HEK293T (cell line): ENCODE results near the gene ZNF786.
A peak's percentile ranks its signal among the peaks of the same experiment; 100 is the strongest.

Source experiments
- CTCF ChIA-PET: fragments of 350-600 bp; formaldehyde crosslinking; extraction: SDS; loops from one replicate; lab custom pipeline; 2021; ENCODE audit warnings: antibody characterized with exemption, inconsistent platforms; lab: Yijun Ruan, JAX
- POLR2A ChIA-PET: fragments of 350-600 bp; formaldehyde crosslinking; extraction: SDS; loops from one replicate; lab custom pipeline; 2020; ENCODE audit warnings: antibody characterized with exemption, inconsistent platforms; lab: Yijun Ruan, JAX
- DNase-seq: peaks from one replicate; pipeline ENCODE4 v3.0.0; 2012; ENCODE audit warnings: mixed read lengths; ENCODE audit errors: extremely low spot score
- ARNT ChIP-seq: fragments of 450-650 bp; IDR thresholded peaks from 2 replicates; pipeline ENCODE4 v1.6.1; 2017; ENCODE audit warnings: mild to moderate bottlenecking
- BHLHE40 ChIP-seq: fragments of 450-650 bp; IDR thresholded peaks from 2 replicates; pipeline ENCODE4 v1.6.1; 2016; ENCODE audit warnings: mild to moderate bottlenecking, moderate library complexity, borderline replicate concordance
- CTBP1 ChIP-seq: fragments of 450-650 bp; IDR thresholded peaks from 2 replicates; pipeline ENCODE4 v1.6.1; 2016; ENCODE audit warnings: borderline replicate concordance
- ELF4 ChIP-seq: fragments of 450-650 bp; IDR thresholded peaks from 2 replicates; pipeline ENCODE4 v1.6.1; 2017; ENCODE audit warnings: antibody characterized with exemption
- FOXA1 ChIP-seq: fragments of 450-650 bp; IDR thresholded peaks from 2 replicates; pipeline ENCODE4 v1.6.1; 2016; ENCODE audit warnings: mild to moderate bottlenecking
- FOXK2 ChIP-seq: fragments of 450-650 bp; IDR thresholded peaks from 2 replicates; pipeline ENCODE4 v1.6.1; 2016; ENCODE audit warnings: mild to moderate bottlenecking
- FOXM1 ChIP-seq: fragments of 450-650 bp; IDR thresholded peaks from 2 replicates; pipeline ENCODE4 v1.6.1; 2017; ENCODE audit warnings: mild to moderate bottlenecking, borderline replicate concordance
- HDGF ChIP-seq: fragments of 450-650 bp; IDR thresholded peaks from 2 replicates; pipeline ENCODE4 v1.6.1; 2017; ENCODE audit warnings: antibody characterized with exemption, borderline replicate concordance
- L3MBTL2 ChIP-seq: fragments of 450-650 bp; conservative IDR thresholded peaks from 2 replicates; pipeline ENCODE4 v1.6.1; 2016; ENCODE audit warnings: mild to moderate bottlenecking
- LEF1 ChIP-seq: fragments of 450-650 bp; IDR thresholded peaks from 2 replicates; pipeline ENCODE4 v1.6.1; 2017; ENCODE audit warnings: mild to moderate bottlenecking, borderline replicate concordance
- NFRKB ChIP-seq: fragments of 450-650 bp; IDR thresholded peaks from 2 replicates; pipeline ENCODE4 v1.6.1; 2016; ENCODE audit warnings: mild to moderate bottlenecking, moderate library complexity
- PKNOX1 ChIP-seq: fragments of 450-650 bp; IDR thresholded peaks from 2 replicates; pipeline ENCODE4 v1.6.1; 2016
- SP1 ChIP-seq: fragments of 450-650 bp; IDR thresholded peaks from 2 replicates; pipeline ENCODE4 v1.6.1; 2017
- SUZ12 ChIP-seq: fragments of 450-650 bp; IDR thresholded peaks from 2 replicates; pipeline ENCODE4 v1.6.1; 2016; ENCODE audit warnings: mild to moderate bottlenecking
- TARDBP ChIP-seq: fragments of 450-650 bp; IDR thresholded peaks from 2 replicates; pipeline ENCODE4 v1.6.1; 2016
- ZNF384 ChIP-seq: fragments of 450-650 bp; IDR thresholded peaks from 2 replicates; pipeline ENCODE4 v1.6.1; 2016

Gene ZNF786

GRCh38 chr7:149090397-149091195, at the start of gene ZNF786:
TSS of gene ZNF786 (minus strand) at chr7:149090718. CDS start at chr7:149090640, 78 bp downstream.
- POLR2A ChIA-PET: interaction anchor here (1.0 kb wide), 1 partner anchor 35 kb away, joined by 5 read pairs; the partner anchor contains the start of gene ZNF425
- TF ChIP-seq HDGF (no peak), L3MBTL2 (peak; percentile 49)
- CTCF ChIA-PET: no interaction called here
- DNase-seq: peak; percentile 97

GRCh38 chr7:149136118-149136517, 45.6 kb upstream of the ZNF786 start:
- TF ChIP-seq HDGF: no peak
- CTCF ChIA-PET: interaction anchor here (1.0 to 3.3 kb wide), 2 partner anchors 10 kb away, joined by 3 to 18 read pairs; partner anchors contain the start of genes ZNF398 and ZNF425
- POLR2A ChIA-PET: interaction anchor here (0.9 to 1.3 kb wide), 3 partner anchors 10 to 59 kb away, joined by 3 to 5 read pairs (median 3); partner anchors contain the start of gene ZNF282

GRCh38 chr7:149133028-149133710, 42.7 kb upstream of the ZNF786 start:
- POLR2A ChIA-PET: interaction anchor here (0.7 to 1.0 kb wide), 2 partner anchors 13 to 14 kb away, joined by 3 to 4 read pairs; partner anchors contain the start of gene ZNF398
- no peak for DNase-seq
- CTCF ChIA-PET: interaction anchor here (0.7 to 1.4 kb wide), 2 partner anchors 14 to 335 kb away, joined by 3 to 7 read pairs; partner anchors contain the start of gene ZNF398
- no peak for TF ChIP-seq HDGF
- TF ChIP-seq PKNOX1: no peak
- TF ChIP-seq FOXK2: no peak
- TF ChIP-seq SP1: no peak
- no peak for TF ChIP-seq ARNT
- no peak for TF ChIP-seq ZNF384
- TF ChIP-seq TARDBP: no peak
- no peak for TF ChIP-seq NFRKB
- no peak for TF ChIP-seq SUZ12
- TF ChIP-seq FOXA1: no peak
- no peak for TF ChIP-seq CTBP1
- TF ChIP-seq ELF4: no peak
- no peak for TF ChIP-seq LEF1
- TF ChIP-seq FOXM1: no peak
- no peak for TF ChIP-seq L3MBTL2
- no peak for TF ChIP-seq BHLHE40

More at GRCh38 chr7:149136118-149136517, 45.6 kb upstream of the ZNF786 start:
- DNase-seq: no peak

- DNase-seq: no peak
- POLR2A ChIA-PET: no interaction called here
- CTCF ChIA-PET: interaction anchor here (0.7 kb wide), 1 partner anchor 1380 kb away, joined by 3 read pairs; no protein-coding TSS in a partner anchor
- TF ChIP-seq TARDBP (no peak), PKNOX1 (no peak), HDGF (no peak), LEF1 (no peak), SP1 (no peak)
Measured at GRCh38 chr7:149130572-149131198, 40.2 kb upstream of the ZNF786 start.

GRCh38 chr7:149126662-149127266, 36.2 kb upstream of the ZNF786 start:
- ChIA-PET CTCF (interaction anchor here (0.7 to 2.7 kb wide), 6 partner anchors 19 to 115 kb away, joined by 3 to 40 read pairs (median 4); partner anchors contain the start of gene ZNF398), POLR2A (interaction anchor here (1.0 to 5.2 kb wide), 6 partner anchors 9 to 69 kb away, joined by 3 to 88 read pairs (median 5); partner anchors contain the start of genes ZNF282, ZNF398 and ZNF786)
- peak; percentile 70 for DNase-seq
- peak; percentile 97 for TF ChIP-seq L3MBTL2
- TF ChIP-seq ARNT: no peak

- ChIA-PET CTCF (interaction anchor here (0.6 to 2.7 kb wide), 9 partner anchors 9 to 61 kb away, joined by 3 to 40 read pairs (median 4); partner anchors contain the start of gene ZNF398), POLR2A (interaction anchor here (0.6 to 5.2 kb wide), 23 partner anchors 9 to 137 kb away, joined by 3 to 88 read pairs (median 4); partner anchors contain the start of genes ZNF282, ZNF398 and ZNF786)
- TF ChIP-seq FOXK2 (no peak), FOXM1 (peak; percentile 57; the same call in 1 of the 2 replicates), ZNF384 (peak; percentile 7; the same call in 1 of the 2 replicates), ELF4 (peak; percentile 94), L3MBTL2 (no peak; the same call in none of the 2 replicates), NFRKB (no peak), FOXA1 (no peak), HDGF (peak; percentile 90; the same call in 1 of the 2 replicates)
- DNase-seq: peak; percentile 98
Measured at GRCh38 chr7:149125863-149126661, 35.5 kb upstream of the ZNF786 start, which contains the start of gene ZNF425. TSS of gene ZNF425 (minus strand) at chr7:149126324. CDS start at chr7:149126213, 111 bp downstream.
